SH-SY5Y (cell line): ENCODE results near the gene BECN2.

ENCODE experiments used
- GATA2 ChIP-seq: IDR thresholded peaks from 2 replicates; pipeline ENCODE4 v1.6.1; 2011; ENCODE audit warnings: mild to moderate bottlenecking, low read depth, low read length
- GATA3 ChIP-seq: IDR thresholded peaks from 2 replicates; pipeline ENCODE4 v1.6.1; 2011; ENCODE audit warnings: low read depth, mild to moderate bottlenecking, low read length, moderate library complexity

Gene BECN2

DNA sequence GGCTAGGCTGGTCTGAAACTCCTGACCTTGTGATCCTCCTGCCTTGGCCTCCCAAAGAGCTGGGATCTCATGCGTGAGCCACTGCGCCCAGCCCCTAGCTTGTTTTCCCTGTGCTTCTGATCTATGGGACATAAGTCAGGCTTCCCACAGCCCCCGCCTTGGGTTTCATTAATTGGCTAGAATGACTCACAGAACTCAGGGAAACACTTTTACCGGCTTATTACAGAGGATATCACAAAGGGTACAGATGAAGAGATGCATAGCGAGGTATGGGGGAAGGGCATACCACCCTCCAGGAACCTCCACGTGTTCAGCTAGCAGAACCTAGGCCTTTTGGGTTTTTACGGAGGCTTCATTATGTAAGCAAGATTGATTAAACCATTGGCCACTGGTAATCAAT lies 42.9 kb downstream of the BECN2 start:
- no peak for TF ChIP-seq GATA3
- TF ChIP-seq GATA2, result no peak

DNA sequence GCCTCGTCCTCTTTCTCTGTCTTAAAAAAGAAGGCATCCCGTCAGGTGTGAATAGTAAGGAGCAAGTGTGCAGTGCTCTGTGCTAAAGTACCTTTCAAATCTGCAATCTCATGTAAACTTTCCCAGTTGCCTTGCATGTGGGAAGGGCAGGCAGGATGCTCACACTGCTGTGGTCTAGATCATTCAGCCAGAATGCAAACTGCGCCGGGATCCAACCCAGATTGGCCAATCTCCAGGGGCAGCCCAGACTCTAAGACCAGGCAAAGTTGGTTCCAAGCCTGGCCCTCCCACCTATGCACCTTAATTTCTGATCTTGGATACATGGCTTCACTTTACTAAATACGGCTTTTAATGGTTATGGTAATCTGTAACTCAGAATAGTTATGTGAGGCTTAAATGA lies 44.5 kb downstream of the BECN2 start:
- TF ChIP-seq GATA2 (no peak), GATA3 (no peak)

DNA sequence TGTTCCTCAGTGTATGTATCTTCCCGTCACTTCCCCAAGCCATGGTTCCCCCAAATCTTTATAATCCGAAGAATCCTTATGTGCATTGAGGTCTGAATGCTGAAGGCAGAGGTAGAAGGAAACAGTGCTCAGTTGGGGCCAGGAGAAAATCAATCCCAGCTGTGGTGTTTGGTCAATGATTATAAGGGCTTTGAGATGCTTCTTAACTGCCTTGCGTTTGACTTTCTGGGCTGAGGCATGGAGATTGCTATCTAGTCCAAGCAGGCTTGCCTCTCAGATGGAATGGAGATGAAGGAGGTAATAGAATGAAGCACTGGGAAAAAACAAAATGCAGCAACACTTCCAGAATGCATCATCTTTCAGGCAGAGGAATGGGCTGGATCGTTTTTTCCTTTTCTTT lies 44.9 kb downstream of the BECN2 start:
- TF ChIP-seq GATA3 (peak; percentile 31; the same call in 1 of the 2 replicates), GATA2 (peak; percentile 77)

DNA sequence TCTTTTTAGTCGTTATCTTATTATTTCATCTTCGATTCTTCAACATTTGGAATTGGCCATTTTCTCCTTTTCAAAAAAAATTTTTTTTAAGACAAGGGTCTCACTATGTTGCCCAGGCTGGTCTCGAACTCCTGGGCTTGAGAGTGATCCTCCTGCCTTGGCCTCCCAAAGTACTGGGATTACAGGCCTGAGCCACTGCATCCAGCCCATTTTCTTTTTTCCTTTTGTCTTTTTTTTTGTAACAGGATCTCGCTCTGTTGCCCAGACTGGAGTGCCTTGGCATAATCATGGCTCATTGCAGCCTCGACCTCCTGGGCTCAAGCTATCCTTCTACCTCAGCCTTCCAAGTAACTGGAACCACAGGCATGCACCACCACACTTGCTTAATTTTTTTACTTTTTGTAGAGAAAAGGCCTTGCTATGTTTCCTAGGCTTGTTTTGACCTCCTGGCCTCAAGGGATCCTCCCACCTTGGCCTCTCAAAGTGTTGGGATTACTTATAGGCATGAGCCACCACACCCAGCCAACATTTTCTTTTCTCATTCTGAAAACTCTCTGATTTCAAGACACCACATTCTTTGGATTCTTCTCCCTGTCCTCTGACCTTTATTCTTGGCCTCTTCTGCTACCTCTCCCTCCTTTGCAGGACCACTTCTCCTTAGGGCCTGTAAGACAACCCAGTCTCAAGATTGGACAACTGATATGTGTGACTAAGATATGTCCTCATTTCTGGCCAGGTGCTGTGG lies 47.4 kb downstream of the BECN2 start:
- TF ChIP-seq GATA2 (no peak), GATA3 (no peak)

DNA sequence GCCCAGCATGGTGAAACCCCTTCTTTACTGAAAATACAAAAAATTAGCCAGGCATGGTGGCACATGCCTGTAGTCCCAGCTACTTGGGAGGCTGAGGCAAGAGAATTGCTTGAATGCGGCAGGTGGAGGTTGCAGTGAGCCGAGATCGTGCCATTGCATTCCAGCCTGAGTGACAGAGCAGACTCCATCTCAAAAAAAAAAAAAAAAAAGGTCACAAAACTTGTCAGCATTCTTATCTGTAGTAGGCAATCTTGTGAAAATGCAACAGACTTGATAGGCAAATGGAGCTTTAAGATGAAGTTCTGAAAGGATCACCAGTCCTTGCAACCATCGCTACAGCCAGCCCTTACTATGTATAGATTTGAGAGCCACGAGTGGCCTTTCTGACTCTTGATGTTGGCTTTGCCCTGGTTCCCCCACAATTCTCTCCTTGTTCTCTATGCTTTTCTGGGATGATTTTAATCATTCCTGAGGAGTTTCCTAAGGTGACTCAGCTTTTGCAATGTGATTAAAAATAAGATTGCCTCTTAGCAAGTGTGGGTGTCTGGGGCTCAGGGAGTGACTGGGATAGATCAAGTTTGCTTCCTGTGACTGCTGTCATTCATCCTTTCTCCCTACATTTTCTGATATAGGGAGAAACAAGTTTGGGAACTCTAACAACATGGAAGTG lies 48.4 kb downstream of the BECN2 start:
- TF ChIP-seq GATA3, result no peak
- TF ChIP-seq GATA2, result no peak

DNA sequence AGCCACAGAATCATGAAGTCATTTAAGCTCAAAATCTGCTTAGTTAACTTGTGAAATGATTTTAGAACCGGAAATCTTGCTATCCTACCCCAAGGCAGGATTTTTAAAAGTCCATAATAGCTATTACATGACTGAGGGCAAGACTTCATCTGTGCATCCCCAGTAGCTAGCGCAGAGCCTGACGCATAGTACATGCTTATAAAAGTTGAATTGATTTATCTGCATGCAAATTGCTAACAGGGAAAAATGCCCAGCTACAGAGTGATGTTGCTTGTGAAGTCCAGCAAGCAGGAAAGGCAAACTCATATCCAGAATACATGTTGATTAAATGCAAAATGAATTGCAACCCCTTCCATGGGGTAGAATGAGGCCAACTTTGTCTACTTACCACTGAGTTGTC lies 49.4 kb downstream of the BECN2 start:
- TF ChIP-seq GATA3 (no peak), GATA2 (no peak)
